RWPE1 (cell line): ENCODE measurements around the gene GP1BB.

Experiments used
- CTCF ChIA-PET: fragments of 350-600 bp; sonication (Branson Sonifier 250); formaldehyde crosslinking; extraction: SDS; loops from one replicate; lab custom pipeline; 2021; lab: Yijun Ruan, JAX
- POLR2A ChIA-PET: fragments of 400-600 bp; formaldehyde crosslinking; extraction: SDS; loops from one replicate; lab custom pipeline; 2020; ENCODE audit warnings: antibody characterized with exemption; ENCODE audit not compliant: low non-redundant PET; lab: Yijun Ruan, JAX
- DNase-seq: peaks from one replicate; pipeline ENCODE4 v3.0.0; 2012; ENCODE audit warnings: low spot score
- H3K27ac ChIP-seq: fragments of 450-650 bp; 2 replicates; pipeline ENCODE4 v1.5.1; 2017
- TF ChIP-seq, protein P1 (sequence below): fragments of 450-650 bp; conservative IDR thresholded peaks from 2 replicates; pipeline ENCODE4 v1.5.1; 2017; ENCODE audit warnings: low read depth, mild to moderate bottlenecking

GP1BB gene

DNA sequence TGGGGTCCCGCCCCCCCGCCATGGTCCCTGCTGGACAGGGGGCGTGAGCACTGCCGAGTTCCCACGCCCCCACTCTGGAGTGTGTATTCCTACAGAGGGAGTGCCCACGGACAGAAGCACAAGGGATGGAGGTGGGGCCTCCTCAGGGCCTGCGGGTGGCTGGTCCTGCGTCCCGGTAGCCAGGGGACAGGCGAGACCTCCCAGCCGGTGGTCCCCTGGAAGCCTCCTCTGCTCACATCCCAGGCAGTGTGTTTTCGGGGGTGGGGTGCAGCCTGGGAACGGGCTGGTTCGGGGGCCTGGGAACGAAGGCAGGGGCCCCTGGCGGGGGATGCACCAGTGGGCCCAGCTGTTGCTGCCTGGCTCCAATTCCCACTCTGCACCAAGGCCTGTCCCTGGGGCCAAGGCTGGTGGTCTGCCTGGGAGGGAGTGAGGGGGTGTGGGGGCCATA lies 16.1 kb downstream of the GP1BB start:
- ChIA-PET POLR2A (no interaction called here), CTCF (interaction anchor here (1.4 kb wide), 1 partner anchor 9 kb away, joined by 4 read pairs; no protein-coding TSS in a partner anchor)
- TF ChIP-seq, protein P1, sequence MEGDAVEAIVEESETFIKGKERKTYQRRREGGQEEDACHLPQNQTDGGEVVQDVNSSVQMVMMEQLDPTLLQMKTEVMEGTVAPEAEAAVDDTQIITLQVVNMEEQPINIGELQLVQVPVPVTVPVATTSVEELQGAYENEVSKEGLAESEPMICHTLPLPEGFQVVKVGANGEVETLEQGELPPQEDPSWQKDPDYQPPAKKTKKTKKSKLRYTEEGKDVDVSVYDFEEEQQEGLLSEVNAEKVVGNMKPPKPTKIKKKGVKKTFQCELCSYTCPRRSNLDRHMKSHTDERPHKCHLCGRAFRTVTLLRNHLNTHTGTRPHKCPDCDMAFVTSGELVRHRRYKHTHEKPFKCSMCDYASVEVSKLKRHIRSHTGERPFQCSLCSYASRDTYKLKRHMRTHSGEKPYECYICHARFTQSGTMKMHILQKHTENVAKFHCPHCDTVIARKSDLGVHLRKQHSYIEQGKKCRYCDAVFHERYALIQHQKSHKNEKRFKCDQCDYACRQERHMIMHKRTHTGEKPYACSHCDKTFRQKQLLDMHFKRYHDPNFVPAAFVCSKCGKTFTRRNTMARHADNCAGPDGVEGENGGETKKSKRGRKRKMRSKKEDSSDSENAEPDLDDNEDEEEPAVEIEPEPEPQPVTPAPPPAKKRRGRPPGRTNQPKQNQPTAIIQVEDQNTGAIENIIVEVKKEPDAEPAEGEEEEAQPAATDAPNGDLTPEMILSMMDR, result no peak
- no peak for DNase-seq
- H3K27ac ChIP-seq, result no peak overlapping the region

DNA sequence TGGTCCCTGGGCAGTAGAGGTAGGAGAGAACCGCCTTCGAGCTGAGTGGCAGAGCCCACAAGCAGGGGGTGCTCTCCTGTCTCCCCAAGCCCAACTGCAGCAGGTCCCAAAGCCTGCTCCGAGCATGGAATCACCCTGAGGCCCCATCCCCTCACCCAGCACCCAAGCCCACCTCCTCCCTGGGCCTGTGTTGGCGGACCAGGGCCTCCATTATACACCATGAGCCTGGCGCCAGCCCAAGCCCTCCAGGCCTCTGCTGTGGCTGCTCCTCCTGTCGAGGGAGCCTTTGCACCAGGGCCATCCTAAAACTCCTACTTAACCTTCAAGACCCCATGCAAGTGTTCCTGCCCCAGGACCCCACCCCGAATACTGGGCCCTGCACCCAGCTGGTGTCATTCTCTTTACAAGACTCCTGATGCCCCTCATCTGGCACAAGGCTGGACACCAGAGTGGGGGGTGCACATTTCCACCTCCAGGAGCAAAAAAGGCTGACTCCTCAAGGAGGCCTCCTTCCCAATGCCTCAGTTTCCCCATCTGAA lies 16.6 kb downstream of the GP1BB start:
- DNase-seq, result no peak
- POLR2A ChIA-PET, result no interaction called here
- no peak overlapping the region for H3K27ac ChIP-seq
- CTCF ChIA-PET, result interaction anchor here (1.4 kb wide), 1 partner anchor 9 kb away, joined by 4 read pairs; no protein-coding TSS in a partner anchor
- TF ChIP-seq, protein P1, result no peak

DNA sequence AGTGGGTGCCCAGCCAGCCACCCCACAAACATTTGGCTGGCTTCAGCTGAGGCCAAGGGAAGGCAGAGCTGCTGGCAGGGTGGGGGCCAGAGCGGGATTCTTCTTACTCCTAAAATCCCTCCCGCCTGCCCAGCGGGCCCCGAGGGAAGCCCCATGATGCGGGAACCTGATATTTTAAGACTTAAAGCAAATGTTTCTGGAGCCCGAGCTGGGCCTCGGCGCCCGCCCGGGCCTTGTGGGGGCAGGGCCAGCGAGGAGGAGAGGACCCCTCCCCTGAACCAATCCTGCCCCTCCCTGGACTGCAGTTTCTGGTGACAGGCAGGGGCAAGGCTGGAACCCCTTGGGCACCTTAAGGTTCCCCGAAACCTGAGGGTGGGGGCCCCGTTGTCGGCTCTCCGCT lies 17.2 kb downstream of the GP1BB start:
- ChIA-PET POLR2A (no interaction called here), CTCF (interaction anchor here (1.4 kb wide), 1 partner anchor 10 kb away, joined by 4 read pairs; no protein-coding TSS in a partner anchor)
- no peak overlapping the region for H3K27ac ChIP-seq
- no peak for DNase-seq
- TF ChIP-seq, protein P1, result no peak

DNA sequence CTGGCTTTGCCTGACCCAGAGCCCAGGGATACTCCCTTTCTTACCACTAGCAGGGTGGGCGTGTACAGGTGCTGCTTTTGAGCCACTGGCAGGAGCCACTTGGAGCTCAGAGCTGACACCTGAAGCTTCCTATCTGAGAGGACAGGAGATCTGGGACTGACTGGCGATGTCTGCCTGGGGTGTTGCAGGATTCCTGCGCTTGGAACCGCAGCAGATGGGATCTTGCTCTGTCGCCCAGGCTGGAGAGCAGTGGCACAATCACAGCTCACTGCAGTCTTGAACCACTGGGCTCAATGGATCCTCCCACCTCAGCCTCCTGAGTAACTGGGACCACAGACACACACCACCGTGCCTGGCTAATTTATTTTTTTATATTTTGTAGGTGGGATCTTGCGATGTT lies 17.7 kb downstream of the GP1BB start:
- CTCF ChIA-PET, result interaction anchor here (1.4 kb wide), 2 partner anchors 10 kb away, joined by 3 to 4 read pairs; no protein-coding TSS in a partner anchor
- no peak overlapping the region for H3K27ac ChIP-seq
- TF ChIP-seq, protein P1, result no peak
- no peak for DNase-seq
- POLR2A ChIA-PET, result no interaction called here

DNA sequence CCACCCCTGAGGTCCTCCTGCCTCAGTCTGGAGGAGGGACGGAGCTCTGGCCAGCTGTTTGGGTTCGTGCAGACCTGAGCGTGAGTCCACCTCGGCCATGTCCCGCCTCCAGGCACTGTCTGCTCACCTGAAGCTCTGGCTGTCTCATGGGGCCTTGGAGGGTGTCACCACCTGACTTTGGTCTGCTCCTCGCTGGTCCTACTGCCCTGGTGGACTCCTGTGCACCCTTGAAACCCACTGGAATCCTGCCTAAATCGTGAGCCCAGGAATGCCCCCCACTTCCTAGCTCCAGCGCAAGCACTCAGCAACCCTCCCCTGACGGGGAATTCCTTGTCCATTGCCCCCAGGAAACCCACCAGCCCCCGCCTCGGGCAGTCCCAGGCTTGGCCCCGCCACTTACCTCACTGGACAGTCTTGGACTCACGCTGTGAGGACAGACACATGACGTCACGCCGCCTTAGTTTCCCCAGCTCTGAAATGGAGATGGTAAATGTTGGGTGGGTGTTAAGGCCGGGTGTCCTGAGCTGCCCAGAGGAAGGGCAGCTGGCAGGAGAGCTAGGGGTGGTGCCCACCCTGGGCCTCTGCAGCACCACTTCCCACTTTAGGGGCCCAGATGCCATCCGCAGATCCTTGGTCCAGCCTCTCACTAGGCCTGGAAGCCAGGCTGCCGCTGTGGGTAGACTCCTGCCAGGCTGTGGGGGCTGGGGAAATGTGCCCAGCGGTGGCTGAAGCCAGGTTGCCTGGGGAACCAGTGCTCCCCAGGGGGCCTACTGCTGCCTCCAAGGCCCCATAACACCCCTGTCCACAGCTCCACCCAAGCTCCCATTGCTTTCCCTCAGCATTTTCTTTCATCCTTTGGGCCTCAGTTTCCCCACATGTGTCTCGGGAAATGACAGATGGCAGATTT lies 19.1 kb downstream of the GP1BB start:
- ChIA-PET CTCF (interaction anchor here (1.4 kb wide), 1 partner anchor 11 kb away, joined by 3 read pairs; no protein-coding TSS in a partner anchor), POLR2A (no interaction called here)
- no peak for DNase-seq
- no peak overlapping the region for H3K27ac ChIP-seq
- TF ChIP-seq, protein P1, result no peak

DNA sequence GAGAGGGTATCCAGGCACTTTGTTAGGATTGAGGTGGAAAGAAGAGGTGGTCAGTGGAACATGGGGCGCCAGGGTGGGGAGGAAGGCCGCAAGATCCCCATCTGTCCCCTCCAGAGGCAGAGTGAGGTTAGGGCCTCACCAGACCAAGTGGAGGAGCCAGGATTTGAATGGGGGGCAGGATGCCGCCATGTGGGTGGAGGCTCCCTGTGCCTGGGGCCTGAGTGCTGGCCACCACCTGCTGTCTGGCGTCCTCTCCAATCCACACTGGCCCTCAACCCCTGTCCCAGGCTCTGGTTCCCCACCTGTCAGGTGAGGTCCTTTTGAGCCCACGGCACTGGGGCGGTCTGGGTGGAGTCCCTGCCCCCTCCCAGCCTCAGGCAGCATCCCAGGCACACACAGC lies 19.7 kb downstream of the GP1BB start:
- DNase-seq, result no peak
- H3K27ac ChIP-seq, result no peak overlapping the region
- ChIA-PET CTCF (no interaction called here), POLR2A (no interaction called here)
- TF ChIP-seq, protein P1, result no peak
